Measurements from ENCODE around the gene SLC2A4RG.

SLC2A4RG gene

GRCh38 chr20:63699466-63700198, 39.9 kb upstream of the SLC2A4RG start:
- DNase-seq (ENCODE audit: low spot score) = no peak

- peak; percentile 5 for DNase-seq (ENCODE audit: low spot score)
Measured at GRCh38 chr20:63700199-63701050, 39.2 kb upstream of the SLC2A4RG start.

- no peak for DNase-seq (ENCODE audit: low spot score)
Measured at GRCh38 chr20:63701051-63701328, 38.6 kb upstream of the SLC2A4RG start.

GRCh38 chr20:63701329-63702035, 38.1 kb upstream of the SLC2A4RG start:
- DNase-seq (ENCODE audit: low spot score) = no peak

GRCh38 chr20:63702036-63702665, 37.4 kb upstream of the SLC2A4RG start:
- DNase-seq (ENCODE audit: low spot score) = no peak

- peak; percentile 6 for DNase-seq (ENCODE audit: low spot score)
Measured at GRCh38 chr20:63702751-63703470, 36.7 kb upstream of the SLC2A4RG start.

- DNase-seq (ENCODE audit: low spot score) = no peak
Measured at GRCh38 chr20:63703471-63703975, 36.1 kb upstream of the SLC2A4RG start.

GRCh38 chr20:63703976-63704748, 35.4 kb upstream of the SLC2A4RG start:
- DNase-seq (ENCODE audit: low spot score) = no peak

- DNase-seq (ENCODE audit: low spot score) = no peak
Measured at GRCh38 chr20:63704749-63705117, 34.8 kb upstream of the SLC2A4RG start.

- no peak for DNase-seq (ENCODE audit: low spot score)
Measured at GRCh38 chr20:63705232-63706026, 34.1 kb upstream of the SLC2A4RG start.

GRCh38 chr20:63706027-63706695, 33.4 kb upstream of the SLC2A4RG start:
- no peak for DNase-seq (ENCODE audit: low spot score)

GRCh38 chr20:63706852-63707557, 32.6 kb upstream of the SLC2A4RG start:
- peak; percentile 70 for DNase-seq (ENCODE audit: low spot score)

GRCh38 chr20:63707558-63708300, 31.8 kb upstream of the SLC2A4RG start, which contains the start of the genes ARFRP1 and ZGPAT:
ARFRP1 (minus strand) TSS chr20:63707976; CDS start chr20:63707091, 885 bp downstream.
ZGPAT (plus strand) TSS chr20:63708039; CDS start chr20:63708581, 542 bp downstream.
- peak; percentile 96 for DNase-seq (ENCODE audit: low spot score)

- DNase-seq (ENCODE audit: low spot score) = peak; percentile 24
Measured at GRCh38 chr20:63708301-63709148, 31.1 kb upstream of the SLC2A4RG start.

- DNase-seq (ENCODE audit: low spot score) = no peak
Measured at GRCh38 chr20:63709149-63709527, 30.4 kb upstream of the SLC2A4RG start.

- no peak for DNase-seq (ENCODE audit: low spot score)
Measured at GRCh38 chr20:63711085-63711645, 28.4 kb upstream of the SLC2A4RG start.

Measured in AG20443 (cell line).